PFSK-1 (cell line): ENCODE results near the gene GSG1L.

Experiments used
- FOXP2 ChIP-seq: optimal IDR thresholded peaks from 2 replicates; pipeline ENCODE3; 2011; ENCODE audit warnings: borderline replicate concordance, control low read depth, inconsistent platforms; ENCODE audit not compliant: insufficient read depth; ENCODE audit errors: extremely low read length, extremely low read depth
- POLR2AphosphoS5 ChIP-seq: IDR thresholded peaks from 2 replicates; pipeline ENCODE4 v1.6.1; 2012; ENCODE audit warnings: low read depth, mild to moderate bottlenecking, control low read depth, low read length, moderate library complexity
- REST ChIP-seq, 2 experiments: IDR thresholded peaks; 2 replicates each; pipeline versions ENCODE4 v1.6.1 to v1.8.0; 2011 to 2012; ENCODE audit warnings: low read depth in 2 of 2, low read length in 2 of 2, control low read depth in 1 of 2, inconsistent platforms in 1 of 2, mild to moderate bottlenecking in 1 of 2, moderate library complexity in 1 of 2; ENCODE audit not compliant: insufficient read depth in 1 of 2
- SIN3A ChIP-seq: IDR thresholded peaks from 2 replicates; pipeline ENCODE4 v1.6.1; 2012; ENCODE audit warnings: mild to moderate bottlenecking, low read length, moderate library complexity, borderline replicate concordance; ENCODE audit not compliant: insufficient read depth
- TAF1 ChIP-seq: IDR thresholded peaks from 2 replicates; pipeline ENCODE4 v1.6.1; 2012; ENCODE audit warnings: low read length, control low read depth, borderline replicate concordance; ENCODE audit not compliant: insufficient read depth

Gene GSG1L

GRCh38 chr16:27903046-27903655, 160.4 kb downstream of the GSG1L start:
- no peak for TF ChIP-seq REST (IDR thresholded peaks at IDR 0.05; ENCODE audit: insufficient read depth in 1 of 2, low read depth in 2 of 2, low read length in 2 of 2)

GRCh38 chr16:27902551-27902950, 161.0 kb downstream of the GSG1L start:
- no peak for TF ChIP-seq SIN3A
- TF ChIP-seq REST (IDR thresholded peaks at IDR 0.05; ENCODE audit: insufficient read depth in 1 of 2, low read depth in 2 of 2, low read length in 2 of 2), result no peak
- no peak for TF ChIP-seq POLR2AphosphoS5
- TF ChIP-seq FOXP2, result no peak

- TF ChIP-seq TAF1 (no peak), FOXP2 (no peak), REST (IDR thresholded peaks at IDR 0.05; ENCODE audit: insufficient read depth in 1 of 2, low read depth in 2 of 2, low read length in 2 of 2) (no peak), SIN3A (no peak), POLR2AphosphoS5 (no peak)
These were observed 161.6 kb downstream of the GSG1L start for GRCh38 chr16:27901956-27902355.

GRCh38 chr16:27899736-27900135, 163.8 kb downstream of the GSG1L start:
- no peak for TF ChIP-seq TAF1
- TF ChIP-seq POLR2AphosphoS5, result no peak
- no peak for TF ChIP-seq SIN3A
- TF ChIP-seq REST (IDR thresholded peaks at IDR 0.05; ENCODE audit: insufficient read depth in 1 of 2, low read depth in 2 of 2, low read length in 2 of 2), result no peak
- TF ChIP-seq FOXP2, result no peak

- TF ChIP-seq REST (IDR thresholded peaks at IDR 0.05; ENCODE audit: insufficient read depth in 1 of 2, low read depth in 2 of 2, low read length in 2 of 2) (no peak), POLR2AphosphoS5 (no peak), TAF1 (no peak), SIN3A (no peak), FOXP2 (no peak)
These were observed 169.1 kb downstream of the GSG1L start for GRCh38 chr16:27894386-27894785.
